ENCODE data around the gene DDRGK1. TPM values are rescaled to one million over a fixed set of nuclear protein-coding genes. Genes with fewer than 3 reads are reported as not detected.

The DDRGK1 gene
- total RNA-seq, 1 donor from 2014 or later, result 89.8 TPM

DNA sequence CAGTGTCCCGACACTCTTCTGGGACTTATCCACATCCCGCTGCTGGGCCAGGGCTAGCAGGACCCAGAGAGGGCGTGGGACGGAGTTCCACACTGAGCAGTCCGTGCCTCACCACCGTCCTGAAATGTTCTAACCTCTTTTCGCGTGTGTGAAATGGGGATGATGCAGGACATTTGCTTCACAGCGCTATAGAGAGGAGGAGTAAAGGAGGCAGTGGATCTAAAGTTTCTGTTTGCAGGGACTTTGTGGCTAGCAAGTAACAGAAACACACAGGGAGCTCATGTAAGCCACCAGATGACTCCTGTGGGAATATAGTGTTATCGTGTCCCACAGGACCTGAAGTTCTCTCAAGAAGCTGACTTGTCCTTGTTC is 5.5 kb upstream of the DDRGK1 start:
- intact Hi-C loops (cut with DNase I), result no loop called here
- TF ChIP-seq, protein P1, sequence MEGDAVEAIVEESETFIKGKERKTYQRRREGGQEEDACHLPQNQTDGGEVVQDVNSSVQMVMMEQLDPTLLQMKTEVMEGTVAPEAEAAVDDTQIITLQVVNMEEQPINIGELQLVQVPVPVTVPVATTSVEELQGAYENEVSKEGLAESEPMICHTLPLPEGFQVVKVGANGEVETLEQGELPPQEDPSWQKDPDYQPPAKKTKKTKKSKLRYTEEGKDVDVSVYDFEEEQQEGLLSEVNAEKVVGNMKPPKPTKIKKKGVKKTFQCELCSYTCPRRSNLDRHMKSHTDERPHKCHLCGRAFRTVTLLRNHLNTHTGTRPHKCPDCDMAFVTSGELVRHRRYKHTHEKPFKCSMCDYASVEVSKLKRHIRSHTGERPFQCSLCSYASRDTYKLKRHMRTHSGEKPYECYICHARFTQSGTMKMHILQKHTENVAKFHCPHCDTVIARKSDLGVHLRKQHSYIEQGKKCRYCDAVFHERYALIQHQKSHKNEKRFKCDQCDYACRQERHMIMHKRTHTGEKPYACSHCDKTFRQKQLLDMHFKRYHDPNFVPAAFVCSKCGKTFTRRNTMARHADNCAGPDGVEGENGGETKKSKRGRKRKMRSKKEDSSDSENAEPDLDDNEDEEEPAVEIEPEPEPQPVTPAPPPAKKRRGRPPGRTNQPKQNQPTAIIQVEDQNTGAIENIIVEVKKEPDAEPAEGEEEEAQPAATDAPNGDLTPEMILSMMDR (IDR thresholded peaks at IDR 0.05), result no peak
- peak overlapping the region; percentile 92 for H3K4me3 ChIP-seq
- peak; percentile 49 to 54 for ATAC-seq
- no peak for DNase-seq
- no peaks in the 10 kb centered on the region for H3K9me3 ChIP-seq
- H3K36me3 ChIP-seq, result peaks cover 18% of the 10 kb centered on the region
- H3K27me3 ChIP-seq (ENCODE audit: low read depth), result no peaks in the 10 kb centered on the region
- peak overlapping the region; percentile 91 for H3K27ac ChIP-seq
- H3K4me1 ChIP-seq, result peaks cover 18% of the 10 kb centered on the region

DNA sequence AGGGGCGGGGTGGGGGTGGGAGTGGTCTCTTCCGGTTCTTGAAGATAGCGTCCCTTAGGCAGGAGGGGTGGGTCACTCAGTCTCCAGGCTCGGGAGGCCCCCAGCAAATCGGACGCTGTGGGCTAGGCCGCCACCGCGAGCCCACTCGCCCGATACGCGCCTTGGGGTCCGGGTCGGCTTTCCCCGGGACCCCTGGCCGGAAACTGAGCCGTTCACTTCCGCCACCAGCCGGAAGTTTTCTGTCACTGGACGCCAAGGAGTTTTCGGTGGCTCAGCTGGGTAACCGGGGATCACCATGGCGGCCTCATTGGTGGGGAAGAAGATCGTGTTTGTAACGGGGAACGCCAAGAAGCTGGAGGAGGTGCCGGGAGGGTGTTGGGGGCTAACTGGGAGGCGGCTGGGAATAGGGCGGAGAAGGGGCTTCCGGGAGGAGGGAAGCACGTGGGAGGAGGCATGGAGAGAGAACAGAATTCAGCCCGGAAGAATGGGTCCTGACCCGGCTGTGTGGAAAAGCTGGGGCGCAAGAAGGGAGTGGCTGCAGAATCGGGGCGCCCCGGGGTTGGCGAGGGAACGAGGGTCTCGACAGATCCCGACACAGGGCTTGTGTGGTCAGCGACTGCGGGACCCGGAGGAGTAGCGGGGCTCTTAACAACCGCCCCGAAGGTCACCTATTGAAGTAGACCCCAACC is 4.9 kb upstream of the DDRGK1 start, which contains the start of gene ITPA:
Gene ITPA, plus strand, starts transcription at position 242 of the 689 bp plus-strand sequence. Its CDS starts 54 bp downstream, at position 296.
- ATAC-seq (peak; percentile 56 to 77), DNase-seq (peak; percentile 59)
- TF ChIP-seq, protein P1 (IDR thresholded peaks at IDR 0.05), result no peak
- intact Hi-C loops (cut with DNase I), result no loop called here
- Histone ChIP-seq H3K36me3 (peaks cover 14% of the 10 kb centered on the region), H3K4me3 (peak within 1 kb of the TSS; percentile 92), H3K27ac (peak within 1 kb of the TSS; percentile 91), H3K4me1 (peaks cover 18% of the 10 kb centered on the region), H3K9me3 (no peaks in the 10 kb centered on the region), H3K27me3 (ENCODE audit: low read depth) (no peaks in the 10 kb centered on the region)

DNA sequence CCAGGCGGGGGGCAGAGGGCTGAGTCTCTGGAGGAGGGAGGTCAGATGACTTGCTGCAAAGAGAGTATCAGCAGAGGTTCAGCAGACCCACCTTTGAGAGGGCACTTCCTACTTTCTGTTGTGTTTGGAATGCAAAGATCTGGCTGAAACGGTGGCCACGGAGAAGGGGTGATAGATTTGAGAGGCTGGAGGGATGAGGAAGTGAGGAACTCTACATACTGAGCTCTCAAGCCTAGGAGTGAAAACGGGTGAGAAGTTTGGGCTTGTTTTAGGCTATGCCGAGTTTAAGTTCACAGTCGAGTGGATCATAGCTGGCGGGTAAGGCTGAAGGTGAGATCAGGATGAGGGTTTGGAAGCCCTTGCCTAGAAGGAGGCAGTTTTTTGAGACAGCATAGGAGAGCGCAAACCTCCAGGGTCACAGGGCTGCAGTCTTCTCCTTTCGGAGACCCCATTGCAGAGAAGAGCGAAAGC is 4.3 kb upstream of the DDRGK1 start:
- Histone ChIP-seq H3K4me1 (peaks cover 18% of the 10 kb centered on the region), H3K36me3 (peaks cover 8% of the 10 kb centered on the region), H3K27ac (peak overlapping the region; percentile 91), H3K4me3 (peak overlapping the region; percentile 92), H3K27me3 (ENCODE audit: low read depth) (no peaks in the 10 kb centered on the region), H3K9me3 (no peaks in the 10 kb centered on the region)
- DNase-seq, result no peak
- ATAC-seq, result peak in 1 of 2 donors; percentile 1
- TF ChIP-seq, protein P1 (IDR thresholded peaks at IDR 0.05), result no peak
- intact Hi-C loops (cut with DNase I), result no loop called here

DNA sequence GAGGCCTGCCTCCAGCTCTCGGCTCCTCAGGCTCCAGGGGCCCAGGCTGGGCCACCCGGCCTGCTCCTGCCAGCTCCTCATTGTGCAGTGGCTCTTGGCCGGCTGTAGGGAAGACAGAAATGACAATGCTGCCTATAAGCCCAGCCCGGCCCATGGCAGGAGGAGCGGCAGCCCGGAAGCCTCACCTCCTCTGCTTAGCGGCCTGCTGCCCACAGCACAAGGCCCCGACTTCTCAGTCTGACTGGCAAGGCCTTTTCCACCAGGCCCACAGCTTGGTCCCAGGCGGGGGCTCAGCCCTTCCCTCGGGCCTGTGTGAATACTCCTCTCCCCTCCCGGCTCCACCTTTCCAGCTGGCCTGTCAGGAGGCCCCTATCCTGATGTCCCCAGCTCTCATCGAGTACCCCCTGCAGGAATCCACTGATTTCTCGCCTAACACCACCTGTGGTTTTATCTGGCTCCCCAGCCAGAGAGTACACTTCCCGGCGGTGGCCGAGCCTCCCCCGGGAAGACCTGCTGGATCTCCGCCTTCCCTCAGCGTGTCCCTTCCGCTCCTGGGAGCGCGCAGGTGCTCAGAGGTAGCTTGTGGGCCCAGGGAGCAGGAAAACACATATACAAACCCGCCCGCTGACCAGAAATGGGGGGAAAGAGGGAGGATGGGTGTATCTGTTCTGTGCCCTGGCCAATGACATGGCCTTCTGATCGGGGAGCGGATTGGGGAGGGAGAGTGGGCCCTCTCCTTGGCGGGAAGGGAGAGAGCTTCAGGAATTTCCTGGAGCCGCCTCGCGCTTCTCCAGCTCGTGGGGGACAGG is 963 bp downstream of the DDRGK1 start:
- ATAC-seq, result peak; percentile 47 to 65
- no peaks in the 10 kb centered on the region for H3K9me3 ChIP-seq
- H3K27ac ChIP-seq, result peak overlapping the region; percentile 92
- H3K27me3 ChIP-seq (ENCODE audit: low read depth), result no peaks in the 10 kb centered on the region
- TF ChIP-seq, protein P1 (IDR thresholded peaks at IDR 0.05), result no peak
- intact Hi-C loops (cut with DNase I), result no loop called here
- H3K4me3 ChIP-seq, result peak overlapping the region; percentile 99
- peaks cover 18% of the 10 kb centered on the region for H3K4me1 ChIP-seq
- no peak for DNase-seq
- H3K36me3 ChIP-seq, result peaks cover 36% of the 10 kb centered on the region

DNA sequence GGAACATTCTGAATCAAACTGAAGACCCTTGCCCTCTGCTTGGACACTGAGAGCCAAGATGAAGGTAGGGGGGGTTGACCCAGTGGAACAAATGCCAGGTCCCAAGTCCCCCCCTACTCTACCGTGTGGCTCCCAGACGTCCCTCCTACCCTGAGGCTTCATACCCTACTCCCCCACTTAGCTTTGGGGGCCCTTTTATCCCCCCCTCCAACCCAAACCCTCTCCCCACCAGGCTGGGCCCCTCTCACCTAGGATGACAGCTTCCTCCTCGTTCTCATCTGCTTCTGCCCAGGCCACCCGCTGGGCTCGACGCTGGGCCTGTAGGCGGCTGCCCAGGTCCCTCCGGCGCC is 1.5 kb downstream of the DDRGK1 start:
- intact Hi-C loops (cut with DNase I), result no loop called here

More for the DNA sequence above, 1.5 kb downstream of the DDRGK1 start:
- Histone ChIP-seq H3K4me1 (peaks cover 13% of the 10 kb centered on the region), H3K9me3 (no peaks in the 10 kb centered on the region), H3K4me3 (peak overlapping the region; percentile 99), H3K27me3 (ENCODE audit: low read depth) (no peaks in the 10 kb centered on the region), H3K27ac (peak overlapping the region; percentile 92), H3K36me3 (peaks cover 40% of the 10 kb centered on the region)
- ATAC-seq (no peak), DNase-seq (no peak)
- TF ChIP-seq, protein P1 (IDR thresholded peaks at IDR 0.05), result no peak
